Measurements from ENCODE around the gene POLD3.

DNA sequence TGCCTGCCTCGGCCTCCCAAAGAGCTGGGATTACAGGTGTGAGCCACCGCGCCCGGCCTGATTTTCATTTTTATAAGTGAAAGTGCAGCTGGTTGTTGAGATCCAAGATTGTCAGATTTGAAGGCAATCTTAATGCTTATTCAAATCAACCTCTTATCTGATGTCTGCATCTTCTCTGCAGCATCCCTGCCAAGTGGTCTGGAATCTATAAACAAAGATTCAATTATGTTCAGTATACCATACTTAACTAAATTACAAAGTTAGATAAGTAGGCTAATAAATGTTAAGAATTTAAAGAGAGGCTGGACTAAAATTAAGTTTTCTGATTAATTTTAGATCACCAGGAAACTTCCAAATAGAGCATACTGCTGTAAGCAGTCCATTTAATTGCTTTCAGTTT, 53.8 kb downstream of the POLD3 start:
- TF ChIP-seq, protein P1, sequence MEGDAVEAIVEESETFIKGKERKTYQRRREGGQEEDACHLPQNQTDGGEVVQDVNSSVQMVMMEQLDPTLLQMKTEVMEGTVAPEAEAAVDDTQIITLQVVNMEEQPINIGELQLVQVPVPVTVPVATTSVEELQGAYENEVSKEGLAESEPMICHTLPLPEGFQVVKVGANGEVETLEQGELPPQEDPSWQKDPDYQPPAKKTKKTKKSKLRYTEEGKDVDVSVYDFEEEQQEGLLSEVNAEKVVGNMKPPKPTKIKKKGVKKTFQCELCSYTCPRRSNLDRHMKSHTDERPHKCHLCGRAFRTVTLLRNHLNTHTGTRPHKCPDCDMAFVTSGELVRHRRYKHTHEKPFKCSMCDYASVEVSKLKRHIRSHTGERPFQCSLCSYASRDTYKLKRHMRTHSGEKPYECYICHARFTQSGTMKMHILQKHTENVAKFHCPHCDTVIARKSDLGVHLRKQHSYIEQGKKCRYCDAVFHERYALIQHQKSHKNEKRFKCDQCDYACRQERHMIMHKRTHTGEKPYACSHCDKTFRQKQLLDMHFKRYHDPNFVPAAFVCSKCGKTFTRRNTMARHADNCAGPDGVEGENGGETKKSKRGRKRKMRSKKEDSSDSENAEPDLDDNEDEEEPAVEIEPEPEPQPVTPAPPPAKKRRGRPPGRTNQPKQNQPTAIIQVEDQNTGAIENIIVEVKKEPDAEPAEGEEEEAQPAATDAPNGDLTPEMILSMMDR (IDR thresholded peaks at IDR 0.05; ENCODE audit: low read depth, low read length): no peak
- TF ChIP-seq POLR2A (IDR thresholded peaks at IDR 0.05; ENCODE audit: extremely low read depth, insufficient read length): no peak

Measured in NB4 (cell line).